ENCODE data around the gene ABI3BP. TPM values are rescaled to one million over a fixed set of nuclear protein-coding genes. Genes with fewer than 3 reads are reported as not detected.

The ABI3BP gene
- total RNA-seq, 1 donor from 2014 or later, result 23.6 TPM

GRCh38 chr3:100869787-100870186 lies 123.4 kb downstream of the ABI3BP start:
- TF ChIP-seq, protein P1, sequence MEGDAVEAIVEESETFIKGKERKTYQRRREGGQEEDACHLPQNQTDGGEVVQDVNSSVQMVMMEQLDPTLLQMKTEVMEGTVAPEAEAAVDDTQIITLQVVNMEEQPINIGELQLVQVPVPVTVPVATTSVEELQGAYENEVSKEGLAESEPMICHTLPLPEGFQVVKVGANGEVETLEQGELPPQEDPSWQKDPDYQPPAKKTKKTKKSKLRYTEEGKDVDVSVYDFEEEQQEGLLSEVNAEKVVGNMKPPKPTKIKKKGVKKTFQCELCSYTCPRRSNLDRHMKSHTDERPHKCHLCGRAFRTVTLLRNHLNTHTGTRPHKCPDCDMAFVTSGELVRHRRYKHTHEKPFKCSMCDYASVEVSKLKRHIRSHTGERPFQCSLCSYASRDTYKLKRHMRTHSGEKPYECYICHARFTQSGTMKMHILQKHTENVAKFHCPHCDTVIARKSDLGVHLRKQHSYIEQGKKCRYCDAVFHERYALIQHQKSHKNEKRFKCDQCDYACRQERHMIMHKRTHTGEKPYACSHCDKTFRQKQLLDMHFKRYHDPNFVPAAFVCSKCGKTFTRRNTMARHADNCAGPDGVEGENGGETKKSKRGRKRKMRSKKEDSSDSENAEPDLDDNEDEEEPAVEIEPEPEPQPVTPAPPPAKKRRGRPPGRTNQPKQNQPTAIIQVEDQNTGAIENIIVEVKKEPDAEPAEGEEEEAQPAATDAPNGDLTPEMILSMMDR (IDR thresholded peaks at IDR 0.05; ENCODE audit: borderline replicate concordance), result no peak
- Histone ChIP-seq H3K4me3 (no peak overlapping the region), H3K27me3 (ENCODE audit: low read depth) (no peaks in the 10 kb centered on the region), H3K27ac (replicated peaks) (peak overlapping the region; percentile 49), H3K36me3 (no peaks in the 10 kb centered on the region), H3K4me1 (peaks cover 8% of the 10 kb centered on the region), H3K9me3 (replicated peaks) (no peaks in the 10 kb centered on the region)
- DNase-seq, result no peak
- intact Hi-C loops (cut with micrococcal nuclease), result no loop called here

- Histone ChIP-seq H3K27ac (replicated peaks) (peak overlapping the region; percentile 49), H3K4me1 (peaks cover 5% of the 10 kb centered on the region), H3K9me3 (replicated peaks) (no peaks in the 10 kb centered on the region), H3K4me3 (no peak overlapping the region), H3K27me3 (ENCODE audit: low read depth) (no peaks in the 10 kb centered on the region), H3K36me3 (no peaks in the 10 kb centered on the region)
- TF ChIP-seq, protein P1 (IDR thresholded peaks at IDR 0.05; ENCODE audit: borderline replicate concordance), result no peak
- no peak for DNase-seq
- intact Hi-C loops (cut with micrococcal nuclease), result no loop called here
These were observed 124.3 kb downstream of the ABI3BP start for GRCh38 chr3:100868894-100869293.

DNA sequence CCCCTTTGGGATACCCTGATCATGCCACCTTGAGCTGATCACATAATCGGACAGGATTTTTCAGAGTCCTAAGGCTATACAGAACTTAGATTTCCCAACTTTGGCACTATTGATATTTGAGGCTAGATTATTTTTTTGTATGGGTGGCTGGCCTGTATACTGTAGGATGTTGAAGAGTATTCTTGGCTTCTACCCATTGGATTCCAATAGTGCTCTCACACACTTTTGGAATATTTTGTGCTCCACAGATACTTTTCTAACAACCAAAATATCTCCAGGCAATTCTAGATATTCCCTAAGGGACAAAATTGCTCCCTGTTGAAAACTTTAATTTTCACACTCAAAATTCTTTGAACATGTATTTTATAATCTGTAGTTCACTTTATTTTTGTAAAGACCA lies 125.1 kb downstream of the ABI3BP start:
- Histone ChIP-seq H3K9me3 (replicated peaks) (no peaks in the 10 kb centered on the region), H3K36me3 (no peaks in the 10 kb centered on the region), H3K27me3 (ENCODE audit: low read depth) (peaks cover 4% of the 10 kb centered on the region), H3K27ac (replicated peaks) (no peak overlapping the region), H3K4me1 (peaks cover 5% of the 10 kb centered on the region), H3K4me3 (no peak overlapping the region)
- DNase-seq, result no peak
- TF ChIP-seq, protein P1 (IDR thresholded peaks at IDR 0.05; ENCODE audit: borderline replicate concordance), result no peak
- intact Hi-C loops (cut with micrococcal nuclease), result no loop called here

- intact Hi-C loops (cut with micrococcal nuclease), result no loop called here
- peaks cover 5% of the 10 kb centered on the region for H3K4me1 ChIP-seq
- TF ChIP-seq, protein P1 (IDR thresholded peaks at IDR 0.05; ENCODE audit: borderline replicate concordance), result no peak
- H3K27ac ChIP-seq (replicated peaks), result no peak overlapping the region
- H3K9me3 ChIP-seq (replicated peaks), result no peaks in the 10 kb centered on the region
- no peak overlapping the region for H3K4me3 ChIP-seq
- peaks cover 4% of the 10 kb centered on the region for H3K27me3 ChIP-seq (ENCODE audit: low read depth)
- no peak for DNase-seq
- no peaks in the 10 kb centered on the region for H3K36me3 ChIP-seq
These were observed 127.8 kb downstream of the ABI3BP start for GRCh38 chr3:100865442-100865841.

DNA sequence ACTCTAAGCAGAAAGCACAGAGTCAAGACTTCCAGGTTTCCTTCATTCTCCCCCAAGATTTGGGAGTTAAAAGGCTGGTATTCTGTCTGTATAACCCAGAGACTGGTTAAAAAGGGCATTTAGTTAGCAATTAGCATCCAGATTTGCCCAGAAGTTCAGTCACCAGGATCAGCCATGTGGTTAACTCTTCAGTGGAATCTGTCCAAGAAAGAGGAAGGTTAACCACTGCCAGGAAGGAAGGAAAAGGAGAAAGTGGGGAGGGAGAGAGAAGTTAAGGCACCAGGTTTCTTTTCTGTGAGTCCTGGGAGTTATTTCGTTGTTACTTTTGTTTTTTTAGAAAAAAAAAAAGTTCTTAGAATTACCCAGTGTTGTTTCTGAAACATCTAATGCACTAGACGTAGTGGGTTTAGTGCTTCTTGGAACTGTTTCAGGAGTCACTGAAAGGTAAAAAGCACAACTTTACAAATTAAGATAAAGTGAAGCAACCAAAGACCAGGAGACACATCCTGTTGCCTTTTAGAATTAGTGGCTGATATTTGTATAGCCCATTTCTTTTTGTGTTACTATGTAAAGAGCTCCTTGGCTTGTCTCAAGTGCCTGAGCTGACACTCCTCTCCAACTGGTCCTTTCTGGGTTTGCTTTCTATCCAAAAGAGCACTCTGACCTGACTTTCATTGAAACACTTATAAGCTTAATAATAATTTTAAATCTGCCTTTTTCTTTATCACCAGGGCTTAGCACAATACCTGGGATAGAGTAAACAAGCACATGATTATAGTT lies 128.6 kb downstream of the ABI3BP start:
- intact Hi-C loops (cut with micrococcal nuclease), result no loop called here
- no peak for DNase-seq
- Histone ChIP-seq H3K9me3 (replicated peaks) (no peaks in the 10 kb centered on the region), H3K4me3 (no peak overlapping the region), H3K27me3 (ENCODE audit: low read depth) (peaks cover 7% of the 10 kb centered on the region), H3K36me3 (no peaks in the 10 kb centered on the region), H3K4me1 (no peaks in the 10 kb centered on the region), H3K27ac (replicated peaks) (no peak overlapping the region)
- TF ChIP-seq, protein P1 (IDR thresholded peaks at IDR 0.05; ENCODE audit: borderline replicate concordance), result no peak
